Measurements from ENCODE around the gene UBXN7. TPM values are rescaled to one million over a fixed set of nuclear protein-coding genes. Genes with fewer than 3 reads are reported as not detected.
"Not testable (repeated sequence)": the region's sequence is repeated elsewhere in the genome, so short reads cannot be mapped to it uniquely, and the experiment has no call there.

The UBXN7 gene
- total RNA-seq, 4 donors from 2014 or later = 21.7 to 48.6 (median 33.8) TPM

DNA sequence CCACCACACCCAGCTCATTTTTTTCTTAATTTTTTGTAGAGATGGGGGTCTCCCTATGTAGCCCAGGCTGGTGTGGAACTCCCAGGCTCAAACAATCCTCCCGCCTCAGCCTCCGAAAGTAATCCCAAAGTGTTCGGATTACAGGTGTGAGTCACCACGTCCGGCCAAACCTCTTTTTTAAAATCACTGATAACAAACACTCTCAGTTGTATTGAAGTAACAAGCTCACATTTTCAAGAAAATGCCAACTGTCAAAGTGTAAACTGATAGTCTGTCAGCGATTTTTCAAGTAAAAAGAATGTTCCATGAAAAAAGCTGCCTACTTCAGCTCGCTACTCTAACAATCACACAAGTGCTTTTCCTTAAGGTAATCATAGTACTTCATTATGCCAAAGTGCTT, 33.4 kb downstream of the UBXN7 start:
- no peaks in the 10 kb centered on the region for H3K27me3 ChIP-seq
- H3K9me3 ChIP-seq = no peaks in the 10 kb centered on the region
- DNase-seq (ENCODE audit: low spot score in 2 of 2) = no peak
- H3K27ac ChIP-seq = no peak overlapping the region
- H3K4me3 ChIP-seq = no peak overlapping the region
- no peaks in the 10 kb centered on the region for H3K4me1 ChIP-seq
- WGBS = 92% methylated on average over 7 of the region's 7 CpGs
- peaks cover 42% of the 10 kb centered on the region for H3K36me3 ChIP-seq
- TF ChIP-seq CTCF (IDR thresholded peaks at IDR 0.05) (no peak), POLR2A (IDR thresholded peaks at IDR 0.05) (no peak), EP300 (IDR thresholded peaks at IDR 0.05) (no peak)

DNA sequence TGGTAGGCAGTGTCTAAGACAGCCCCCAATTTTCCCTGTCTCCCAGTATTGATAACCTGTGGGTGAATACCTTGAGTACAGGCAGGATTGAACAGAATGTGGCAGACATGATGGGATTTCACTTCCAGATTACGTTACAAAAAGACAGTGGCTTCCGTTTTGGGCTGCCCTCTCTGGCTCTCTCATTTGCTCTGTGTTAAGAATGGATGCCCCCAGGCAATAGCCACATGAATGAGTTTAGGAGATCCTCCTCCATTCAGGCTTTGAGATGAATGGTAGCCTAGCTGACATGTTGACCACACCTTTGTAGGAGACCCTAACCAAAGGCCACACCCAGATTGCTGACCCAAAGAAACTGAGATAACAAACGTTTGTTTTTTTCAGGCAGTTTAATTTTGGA, 34.3 kb downstream of the UBXN7 start:
- TF ChIP-seq POLR2AphosphoS5 (IDR thresholded peaks at IDR 0.05) = no peak
- no peak for TF ChIP-seq POLR2A (IDR thresholded peaks at IDR 0.05)
- TF ChIP-seq CTCF (IDR thresholded peaks at IDR 0.05) = no peak
- no peak for TF ChIP-seq EP300 (IDR thresholded peaks at IDR 0.05)
- H3K4me1 ChIP-seq = no peaks in the 10 kb centered on the region
- DNase-seq (ENCODE audit: low spot score in 2 of 2) = no peak
- H3K27me3 ChIP-seq = no peaks in the 10 kb centered on the region
- no peaks in the 10 kb centered on the region for H3K9me3 ChIP-seq
- no peak overlapping the region for H3K27ac ChIP-seq
- peaks cover 45% of the 10 kb centered on the region for H3K36me3 ChIP-seq
- WGBS = 69% methylated on average over 3 of the region's 3 CpGs
- H3K4me3 ChIP-seq = no peak overlapping the region

- Histone ChIP-seq H3K4me3 (no peak overlapping the region), H3K27me3 (no peaks in the 10 kb centered on the region), H3K27ac (no peak overlapping the region), H3K36me3 (peaks cover 51% of the 10 kb centered on the region), H3K9me3 (no peaks in the 10 kb centered on the region), H3K4me1 (no peaks in the 10 kb centered on the region)
- DNase-seq (ENCODE audit: low spot score in 2 of 2) = no peak
- TF ChIP-seq POLR2AphosphoS5 (IDR thresholded peaks at IDR 0.05) = no peak
- TF ChIP-seq EP300 (IDR thresholded peaks at IDR 0.05) = no peak
- no peak for TF ChIP-seq POLR2A (IDR thresholded peaks at IDR 0.05)
- TF ChIP-seq CTCF (IDR thresholded peaks at IDR 0.05) = no peak
- 100% methylated on average over 3 of the region's 3 CpGs for WGBS
Measured at GRCh38 chr3:196390116-196390515, 42.1 kb downstream of the UBXN7 start.

DNA sequence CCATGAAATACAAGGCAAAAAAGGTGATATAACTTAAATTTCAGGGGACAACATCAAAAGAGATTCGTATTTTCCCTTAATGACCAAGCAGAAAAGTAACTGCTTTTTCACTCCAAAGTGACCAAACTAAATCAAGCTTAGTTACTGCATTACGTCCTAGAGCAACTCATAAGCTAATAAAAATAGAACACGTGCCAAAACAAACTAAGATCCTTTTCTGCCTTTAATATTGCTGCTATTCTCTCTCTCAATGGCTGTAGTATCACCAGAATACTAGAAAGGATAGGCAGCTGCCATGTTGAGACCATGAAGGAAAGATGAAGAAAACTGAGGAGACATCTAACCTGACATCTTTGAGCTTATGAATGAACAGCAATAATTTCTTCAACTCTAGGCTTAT, 43.3 kb downstream of the UBXN7 start:
- peaks cover 46% of the 10 kb centered on the region for H3K36me3 ChIP-seq
- no peak for DNase-seq (ENCODE audit: low spot score in 2 of 2)
- H3K9me3 ChIP-seq = no peaks in the 10 kb centered on the region
- H3K4me3 ChIP-seq = no peak overlapping the region
- no peak overlapping the region for H3K27ac ChIP-seq
- 73% methylated on average over 3 of the region's 3 CpGs for WGBS
- H3K27me3 ChIP-seq = no peaks in the 10 kb centered on the region
- no peaks in the 10 kb centered on the region for H3K4me1 ChIP-seq
- no peak for TF ChIP-seq POLR2A (IDR thresholded peaks at IDR 0.05)
- TF ChIP-seq CTCF (IDR thresholded peaks at IDR 0.05) = no peak
- no peak for TF ChIP-seq EP300 (IDR thresholded peaks at IDR 0.05)
- no peak for TF ChIP-seq POLR2AphosphoS5 (IDR thresholded peaks at IDR 0.05)

DNA sequence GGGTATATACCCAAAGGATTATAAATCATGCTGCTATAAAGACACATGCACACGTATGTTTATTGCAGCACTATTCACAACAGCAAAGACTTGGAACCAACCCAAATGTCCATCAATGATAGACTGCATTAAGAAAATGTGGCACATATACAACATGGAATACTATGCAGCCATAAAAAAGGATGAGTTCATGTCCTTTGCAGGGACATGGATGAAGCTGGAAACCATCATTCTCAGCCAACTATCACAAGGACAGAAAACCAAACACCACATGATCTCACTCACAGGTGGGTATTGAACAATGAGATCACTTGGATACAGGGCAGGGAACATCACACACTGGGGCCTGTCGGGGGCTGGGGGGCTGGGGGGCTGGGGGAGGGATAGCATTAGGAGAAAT, 44.3 kb downstream of the UBXN7 start:
- H3K27me3 ChIP-seq; H3K9me3 ChIP-seq; H3K4me3 ChIP-seq; DNase-seq (ENCODE audit: low spot score in 2 of 2); H3K27ac ChIP-seq; H3K4me1 ChIP-seq: not testable (repeated sequence)
- peaks cover 41% of the 10 kb centered on the region for H3K36me3 ChIP-seq
- 81% methylated on average over 2 of the region's 2 CpGs for WGBS

DNA sequence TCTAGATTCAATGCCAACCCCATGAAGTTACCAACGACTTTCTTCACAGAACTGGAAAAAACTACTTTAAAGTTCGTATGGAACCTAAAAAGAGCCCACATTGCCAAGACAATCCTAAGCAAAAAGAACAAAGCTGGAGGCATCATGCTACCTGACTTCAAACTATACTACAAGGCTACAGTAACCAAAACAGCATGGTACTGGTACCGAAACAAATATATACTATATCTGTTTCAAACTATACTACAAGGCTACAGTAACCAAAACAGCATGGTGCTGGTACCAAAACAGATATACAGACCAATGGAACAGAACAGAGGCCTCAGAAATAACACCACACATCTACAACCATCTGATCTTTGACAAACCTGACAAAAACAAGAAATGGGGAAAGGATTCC, 45.4 kb downstream of the UBXN7 start:
- not testable (repeated sequence) for DNase-seq (ENCODE audit: low spot score in 2 of 2); H3K27me3 ChIP-seq; H3K4me3 ChIP-seq; H3K27ac ChIP-seq; H3K4me1 ChIP-seq; H3K9me3 ChIP-seq
- peaks cover 30% of the 10 kb centered on the region for H3K36me3 ChIP-seq
- WGBS = 93% methylated on average over 3 of the region's 3 CpGs

DNA sequence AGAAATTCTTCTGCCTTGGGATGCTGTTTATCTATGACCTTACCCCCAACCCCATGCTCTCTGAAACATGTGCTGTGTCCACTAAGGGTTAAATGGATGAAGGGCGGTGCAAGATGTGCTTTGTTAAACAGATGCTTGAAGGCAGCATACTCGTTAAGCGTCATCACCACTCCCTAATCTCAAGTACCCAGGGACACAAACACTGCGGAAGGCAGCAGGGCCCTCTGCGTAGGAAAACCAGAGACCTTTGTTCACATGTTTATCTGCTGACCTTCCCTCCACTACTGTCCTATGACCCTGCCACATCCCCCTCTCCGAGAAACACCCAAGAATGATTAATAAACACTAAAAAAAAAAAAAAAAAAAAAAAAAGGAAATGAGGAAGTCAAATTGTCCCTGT, 46.2 kb downstream of the UBXN7 start:
- H3K27ac ChIP-seq; H3K4me3 ChIP-seq; DNase-seq (ENCODE audit: low spot score in 2 of 2); H3K27me3 ChIP-seq; H3K9me3 ChIP-seq; H3K4me1 ChIP-seq: not testable (repeated sequence)
- H3K36me3 ChIP-seq = peaks cover 28% of the 10 kb centered on the region
- WGBS = 85% methylated on average over 6 of the region's 6 CpGs

DNA sequence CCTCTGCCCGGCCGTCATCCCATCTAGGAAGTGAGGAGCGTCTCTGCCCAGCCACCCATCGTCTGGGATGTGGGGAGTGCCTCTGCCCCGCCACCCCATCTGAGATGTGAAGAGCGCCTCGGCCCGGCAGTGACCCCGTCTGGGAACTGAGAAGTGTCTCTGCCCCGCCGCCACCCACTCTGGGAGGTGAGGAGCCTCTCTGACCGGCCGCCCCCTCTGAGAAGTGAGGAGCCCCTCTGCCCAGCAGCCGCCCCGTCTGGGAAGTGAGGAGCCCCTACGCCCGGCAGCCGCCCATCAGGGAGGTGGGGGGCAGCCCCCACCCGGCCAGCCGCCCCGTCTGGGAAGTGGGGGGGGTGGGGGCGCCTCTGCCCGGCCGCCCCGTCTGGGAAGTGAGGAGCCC, 46.8 kb downstream of the UBXN7 start:
- not testable (repeated sequence) for H3K4me1 ChIP-seq; H3K9me3 ChIP-seq; H3K4me3 ChIP-seq; H3K27ac ChIP-seq; DNase-seq (ENCODE audit: low spot score in 2 of 2); H3K27me3 ChIP-seq
- peaks cover 27% of the 10 kb centered on the region for H3K36me3 ChIP-seq
- WGBS = 83% methylated on average over 2 of the region's 25 CpGs

Measured in suprapubic skin (tissue), 4 donors.